ENCODE results near the gene C6orf141.

- TF ChIP-seq MAX (IDR thresholded peaks at IDR 0.05) (no peak), CTCF (IDR thresholded peaks at IDR 0.05; ENCODE audit: low read depth, low read length, missing input control) (no peak), SP1 (IDR thresholded peaks at IDR 0.05) (no peak), RAD21 (IDR thresholded peaks at IDR 0.05) (no peak), YY1 (IDR thresholded peaks at IDR 0.05) (no peak)
Observed at GRCh38 chr6:49541210-49541724, 9.2 kb upstream of the C6orf141 start.

Data from liver (tissue), 3 donors.